ENCODE results near the gene P2RX7.

- TF ChIP-seq CTCF (IDR thresholded peaks at IDR 0.05): no peak
- TF ChIP-seq POLR2A (IDR thresholded peaks at IDR 0.05): no peak
Observed at GRCh38 chr12:121145221-121145620, 12.5 kb downstream of the P2RX7 start.
